Measurements from ENCODE around the gene CDH1.
A peak's percentile ranks its signal among the peaks of the same experiment; 100 is the strongest.

Gene CDH1

GRCh38 chr16:68823401-68824135, 86.5 kb downstream of the CDH1 start:
- H3K36me3 Mint-ChIP-seq (ENCODE audit: low read depth) = peaks cover 17% of the 10 kb centered on the region

GRCh38 chr16:68825427-68825826, 88.3 kb downstream of the CDH1 start:
- TF ChIP-seq CTCF (IDR thresholded peaks at IDR 0.05; ENCODE audit: unreplicated experiment in 3 of 3) = no peak
- Mint-ChIP-seq H3K36me3 (ENCODE audit: low read depth) (peaks cover 20% of the 10 kb centered on the region), H3K4me1 (peaks cover 9% of the 10 kb centered on the region), H3K4me3 (no peak overlapping the region), H3K27me3 (ENCODE audit: low read depth) (peaks cover 4% of the 10 kb centered on the region), H3K27ac (no peak overlapping the region), H3K9me3 (peaks cover 3% of the 10 kb centered on the region)

More at GRCh38 chr16:68823401-68824135, 86.5 kb downstream of the CDH1 start:
- TF ChIP-seq CTCF (IDR thresholded peaks at IDR 0.05; ENCODE audit: unreplicated experiment in 3 of 3) = no peak
- H3K27ac Mint-ChIP-seq = peak overlapping the region; percentile 38 to 87 (median 60)
- peaks cover 9% of the 10 kb centered on the region for H3K4me1 Mint-ChIP-seq
- H3K9me3 Mint-ChIP-seq = peaks cover 3% of the 10 kb centered on the region
- peak overlapping the region in 1 of 3 experiments; percentile 33 for H3K4me3 Mint-ChIP-seq
- H3K27me3 Mint-ChIP-seq (ENCODE audit: low read depth) = no peaks in the 10 kb centered on the region

- peaks cover 20% of the 10 kb centered on the region for H3K36me3 Mint-ChIP-seq (ENCODE audit: low read depth)
- no peak for TF ChIP-seq CTCF (IDR thresholded peaks at IDR 0.05; ENCODE audit: unreplicated experiment in 3 of 3)
- peaks cover 6% of the 10 kb centered on the region for H3K27me3 Mint-ChIP-seq (ENCODE audit: low read depth)
- peaks cover under 1% of the 10 kb centered on the region for H3K9me3 Mint-ChIP-seq
- no peak overlapping the region for H3K27ac Mint-ChIP-seq
- no peak overlapping the region for H3K4me3 Mint-ChIP-seq
- H3K4me1 Mint-ChIP-seq = peaks cover 9% of the 10 kb centered on the region
Observed at GRCh38 chr16:68826652-68827051, 89.6 kb downstream of the CDH1 start.

- H3K4me3 Mint-ChIP-seq = no peak overlapping the region
- no peaks in the 10 kb centered on the region for H3K4me1 Mint-ChIP-seq
- TF ChIP-seq CTCF (IDR thresholded peaks at IDR 0.05; ENCODE audit: unreplicated experiment in 3 of 3) = no peak
- H3K27me3 Mint-ChIP-seq (ENCODE audit: low read depth) = peaks cover 10% of the 10 kb centered on the region
- peaks cover 10% of the 10 kb centered on the region for H3K36me3 Mint-ChIP-seq (ENCODE audit: low read depth)
- no peak overlapping the region for H3K27ac Mint-ChIP-seq
- H3K9me3 Mint-ChIP-seq = no peaks in the 10 kb centered on the region
Observed at GRCh38 chr16:68833251-68833650, 96.2 kb downstream of the CDH1 start.

- TF ChIP-seq CTCF (IDR thresholded peaks at IDR 0.05; ENCODE audit: unreplicated experiment in 3 of 3) = no peak
- peaks cover 7% of the 10 kb centered on the region for H3K27me3 Mint-ChIP-seq (ENCODE audit: low read depth)
- H3K27ac Mint-ChIP-seq = peak overlapping the region in 1 of 3 experiments; percentile 26
Observed at GRCh38 chr16:68834550-68834949, 97.5 kb downstream of the CDH1 start.

GRCh38 chr16:68835970-68836369, 98.9 kb downstream of the CDH1 start:
- no peak for TF ChIP-seq CTCF (IDR thresholded peaks at IDR 0.05; ENCODE audit: unreplicated experiment in 3 of 3)
- Mint-ChIP-seq H3K27me3 (ENCODE audit: low read depth) (peaks cover 13% of the 10 kb centered on the region), H3K4me1 (peaks cover 9% of the 10 kb centered on the region), H3K36me3 (ENCODE audit: low read depth) (peaks cover 3% of the 10 kb centered on the region), H3K4me3 (no peak overlapping the region), H3K9me3 (no peaks in the 10 kb centered on the region), H3K27ac (no peak overlapping the region)

More at GRCh38 chr16:68834550-68834949, 97.5 kb downstream of the CDH1 start:
- peaks cover 10% of the 10 kb centered on the region for H3K36me3 Mint-ChIP-seq (ENCODE audit: low read depth)
- H3K9me3 Mint-ChIP-seq = no peaks in the 10 kb centered on the region
- no peak overlapping the region for H3K4me3 Mint-ChIP-seq
- peaks cover 1% of the 10 kb centered on the region for H3K4me1 Mint-ChIP-seq
